OCI-LY3 (cell line): Measurements from ENCODE around the gene ABLIM2.

Experiments
- EZH2phosphoT487 ChIP-seq: fragments of 200-600 bp; shearing (Covaris generic); IDR thresholded peaks from 2 replicates; pipeline ENCODE4 v1.6.1; 2018; ENCODE audit warnings: antibody characterized with exemption, mixed run types, low read depth
- TF ChIP-seq, protein P1 (sequence below): fragments of 200-600, 300-600 bp; sonication (generic); IDR thresholded peaks from 2 replicates; pipeline ENCODE4 v1.5.1; 2014; ENCODE audit warnings: antibody characterized with exemption, low read length, low read depth

DNA sequence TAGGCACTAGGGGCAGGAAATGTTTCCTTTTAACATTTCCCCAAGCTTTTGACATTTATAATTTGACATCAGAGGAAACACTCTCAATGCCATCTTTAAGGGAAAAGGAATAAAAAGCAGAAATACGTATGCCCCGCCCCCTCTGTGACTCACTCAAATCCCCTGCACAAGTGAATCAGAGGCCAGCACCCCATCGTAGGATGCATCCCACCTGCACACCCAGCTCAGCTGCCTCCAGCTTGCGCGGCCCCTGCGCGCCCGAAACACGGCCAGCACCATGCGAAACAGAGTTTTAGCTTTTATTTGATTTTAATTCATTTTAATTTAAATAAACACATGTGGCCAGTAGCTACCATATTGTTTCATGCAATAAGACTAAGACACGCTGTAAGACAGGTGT, 29.5 kb downstream of the ABLIM2 start:
- TF ChIP-seq, protein P1, sequence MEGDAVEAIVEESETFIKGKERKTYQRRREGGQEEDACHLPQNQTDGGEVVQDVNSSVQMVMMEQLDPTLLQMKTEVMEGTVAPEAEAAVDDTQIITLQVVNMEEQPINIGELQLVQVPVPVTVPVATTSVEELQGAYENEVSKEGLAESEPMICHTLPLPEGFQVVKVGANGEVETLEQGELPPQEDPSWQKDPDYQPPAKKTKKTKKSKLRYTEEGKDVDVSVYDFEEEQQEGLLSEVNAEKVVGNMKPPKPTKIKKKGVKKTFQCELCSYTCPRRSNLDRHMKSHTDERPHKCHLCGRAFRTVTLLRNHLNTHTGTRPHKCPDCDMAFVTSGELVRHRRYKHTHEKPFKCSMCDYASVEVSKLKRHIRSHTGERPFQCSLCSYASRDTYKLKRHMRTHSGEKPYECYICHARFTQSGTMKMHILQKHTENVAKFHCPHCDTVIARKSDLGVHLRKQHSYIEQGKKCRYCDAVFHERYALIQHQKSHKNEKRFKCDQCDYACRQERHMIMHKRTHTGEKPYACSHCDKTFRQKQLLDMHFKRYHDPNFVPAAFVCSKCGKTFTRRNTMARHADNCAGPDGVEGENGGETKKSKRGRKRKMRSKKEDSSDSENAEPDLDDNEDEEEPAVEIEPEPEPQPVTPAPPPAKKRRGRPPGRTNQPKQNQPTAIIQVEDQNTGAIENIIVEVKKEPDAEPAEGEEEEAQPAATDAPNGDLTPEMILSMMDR: no peak
- no peak for TF ChIP-seq EZH2phosphoT487
